DND-41 (cell line): ENCODE measurements around the gene TMCC1.

Experiments used
- ATAC-seq: fragments of 200-7000 bp; cut with Tn5 transposase; 3 replicates; pipeline ENCODE4 v1.9.1; 2021; ENCODE audit warnings: low read depth; ENCODE audit not compliant: insufficient read depth
- DNase-seq: peaks from one replicate; pipeline ENCODE4 v3.0.0-alpha.2; 2020
- H2AFZ ChIP-seq: 2 replicates; pipeline ENCODE4 v1.6.0; 2012; ENCODE audit warnings: low read depth, low read length
- H3K27ac ChIP-seq: 2 replicates; pipeline ENCODE4 v1.5.1; 2012; ENCODE audit warnings: low read length, inconsistent platforms
- H3K27me3 ChIP-seq: fragments of 200-600 bp; sonication (generic); 2 replicates; pipeline ENCODE4 v1.6.0; 2012; ENCODE audit warnings: low read length, mild to moderate bottlenecking, inconsistent platforms; ENCODE audit not compliant: insufficient read depth, poor library complexity
- H3K36me3 ChIP-seq: 2 replicates; pipeline ENCODE4 v1.5.1; 2012; ENCODE audit warnings: low read length, inconsistent platforms; ENCODE audit not compliant: insufficient read depth
- H3K4me1 ChIP-seq: 2 replicates; pipeline ENCODE4 v1.5.1; 2012; ENCODE audit warnings: mild to moderate bottlenecking, low read length; ENCODE audit not compliant: insufficient read depth
- H3K4me2 ChIP-seq: 2 replicates; pipeline ENCODE4 v1.6.0; 2012; ENCODE audit warnings: mild to moderate bottlenecking, moderate library complexity, low read length, inconsistent platforms; ENCODE audit not compliant: insufficient read depth
- H3K4me3 ChIP-seq, 2 experiments: fragments of 200-600 bp in 1 of 2; shearing (Covaris generic) in 1 of 2; 2 replicates each; pipeline ENCODE4 v1.5.1; 2012 to 2016; ENCODE audit warnings: inconsistent platforms in 2 of 2, low read length in 2 of 2, mild to moderate bottlenecking in 2 of 2, low read depth in 1 of 2, moderate library complexity in 1 of 2
- H3K79me2 ChIP-seq: 2 replicates; pipeline ENCODE4 v1.6.0; 2012; ENCODE audit warnings: low read length, inconsistent platforms; ENCODE audit not compliant: insufficient read depth
- H3K9ac ChIP-seq: 2 replicates; pipeline ENCODE4 v1.6.0; 2012; ENCODE audit warnings: low read depth, mild to moderate bottlenecking, inconsistent platforms, low read length, moderate library complexity
- H3K9me3 ChIP-seq: 2 replicates; pipeline ENCODE4 v1.5.1; 2012; ENCODE audit warnings: low read length, moderate library complexity, mild to moderate bottlenecking, inconsistent platforms; ENCODE audit not compliant: insufficient read depth, severe bottlenecking
- H4K20me1 ChIP-seq: 2 replicates; pipeline ENCODE4 v1.6.0; 2012; ENCODE audit warnings: low read length; ENCODE audit not compliant: insufficient read depth
- EZH2 ChIP-seq: IDR thresholded peaks from 3 replicates; pipeline ENCODE4 v1.6.1; 2012; ENCODE audit warnings: borderline replicate concordance, low read depth, mild to moderate bottlenecking, moderate library complexity, low read length, inconsistent platforms; ENCODE audit not compliant: severe bottlenecking
- TF ChIP-seq, protein P1 (sequence below): IDR thresholded peaks from 2 replicates; pipeline ENCODE4 v1.5.1; 2012; ENCODE audit warnings: borderline replicate concordance, low read length, moderate library complexity, mild to moderate bottlenecking; ENCODE audit not compliant: poor library complexity, severe bottlenecking; ENCODE audit errors: extremely low read depth

The TMCC1 gene

DNA sequence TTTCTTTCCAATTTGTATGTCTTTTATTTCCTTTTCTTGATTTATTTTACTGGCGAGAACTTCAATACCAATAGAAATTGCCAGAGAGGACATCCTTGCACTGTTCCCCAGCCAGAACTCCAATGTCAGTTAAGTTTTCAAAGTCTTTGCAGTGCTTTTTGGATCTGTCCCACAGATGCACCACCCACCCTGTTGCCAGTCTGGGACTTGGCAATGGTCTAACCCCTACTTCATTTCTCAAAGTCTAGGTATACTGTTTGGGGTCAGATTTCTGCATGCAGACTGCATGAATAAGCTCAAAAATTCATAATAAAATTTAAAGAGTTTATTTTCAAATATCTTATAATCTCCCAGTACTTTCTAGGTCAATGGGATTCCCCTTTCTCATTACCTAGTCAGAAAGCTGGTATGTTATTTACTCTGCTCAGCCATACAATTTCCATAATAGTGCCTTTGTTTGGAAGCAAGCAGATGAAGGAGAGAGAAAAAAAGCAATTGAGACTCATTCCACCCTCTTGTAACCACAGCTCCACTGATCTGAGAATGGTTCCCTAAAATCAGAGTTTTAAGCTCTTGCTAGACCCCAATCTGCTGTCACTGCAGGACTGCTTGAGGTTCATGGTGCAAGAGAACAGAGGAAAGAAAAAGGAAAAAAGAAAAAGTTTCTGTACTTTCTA lies 161.2 kb downstream of the TMCC1 start:
- TF ChIP-seq, protein P1, sequence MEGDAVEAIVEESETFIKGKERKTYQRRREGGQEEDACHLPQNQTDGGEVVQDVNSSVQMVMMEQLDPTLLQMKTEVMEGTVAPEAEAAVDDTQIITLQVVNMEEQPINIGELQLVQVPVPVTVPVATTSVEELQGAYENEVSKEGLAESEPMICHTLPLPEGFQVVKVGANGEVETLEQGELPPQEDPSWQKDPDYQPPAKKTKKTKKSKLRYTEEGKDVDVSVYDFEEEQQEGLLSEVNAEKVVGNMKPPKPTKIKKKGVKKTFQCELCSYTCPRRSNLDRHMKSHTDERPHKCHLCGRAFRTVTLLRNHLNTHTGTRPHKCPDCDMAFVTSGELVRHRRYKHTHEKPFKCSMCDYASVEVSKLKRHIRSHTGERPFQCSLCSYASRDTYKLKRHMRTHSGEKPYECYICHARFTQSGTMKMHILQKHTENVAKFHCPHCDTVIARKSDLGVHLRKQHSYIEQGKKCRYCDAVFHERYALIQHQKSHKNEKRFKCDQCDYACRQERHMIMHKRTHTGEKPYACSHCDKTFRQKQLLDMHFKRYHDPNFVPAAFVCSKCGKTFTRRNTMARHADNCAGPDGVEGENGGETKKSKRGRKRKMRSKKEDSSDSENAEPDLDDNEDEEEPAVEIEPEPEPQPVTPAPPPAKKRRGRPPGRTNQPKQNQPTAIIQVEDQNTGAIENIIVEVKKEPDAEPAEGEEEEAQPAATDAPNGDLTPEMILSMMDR = no peak
- TF ChIP-seq EZH2 = no peak
- no peak overlapping the region for H2AFZ ChIP-seq
- no peak for DNase-seq
- H3K9ac ChIP-seq = no peak overlapping the region
- ATAC-seq = no peak
- no peak overlapping the region for H3K4me3 ChIP-seq
- H3K27me3 ChIP-seq = no peaks in the 10 kb centered on the region
- H3K4me1 ChIP-seq = no peaks in the 10 kb centered on the region
- H4K20me1 ChIP-seq = no peaks in the 10 kb centered on the region; the same call in 1 of the 2 replicates
- H3K36me3 ChIP-seq = no peaks in the 10 kb centered on the region
- no peak overlapping the region for H3K27ac ChIP-seq
- no peaks in the 10 kb centered on the region for H3K79me2 ChIP-seq
- no peak overlapping the region for H3K4me2 ChIP-seq
- H3K9me3 ChIP-seq = no peaks in the 10 kb centered on the region

- DNase-seq (no peak), ATAC-seq (no peak)
- TF ChIP-seq, protein P1 = no peak
- H4K20me1 ChIP-seq = peaks cover 3% of the 10 kb centered on the region; the same call in 1 of the 2 replicates
- no peaks in the 10 kb centered on the region for H3K4me1 ChIP-seq
- H3K27me3 ChIP-seq = no peaks in the 10 kb centered on the region
- no peak overlapping the region for H3K4me2 ChIP-seq
- H2AFZ ChIP-seq = no peak overlapping the region
- no peak overlapping the region for H3K4me3 ChIP-seq
- H3K27ac ChIP-seq = no peak overlapping the region
- H3K9me3 ChIP-seq = no peaks in the 10 kb centered on the region
- no peak overlapping the region for H3K9ac ChIP-seq
- H3K36me3 ChIP-seq = no peaks in the 10 kb centered on the region
- no peaks in the 10 kb centered on the region for H3K79me2 ChIP-seq
Observed at GRCh38 chr3:129727707-129728106, 165.8 kb downstream of the TMCC1 start.

- no peak overlapping the region for H2AFZ ChIP-seq
- DNase-seq (no peak), ATAC-seq (no peak)
- H3K9ac ChIP-seq = no peak overlapping the region
- H3K36me3 ChIP-seq = no peaks in the 10 kb centered on the region
- no peaks in the 10 kb centered on the region for H3K79me2 ChIP-seq
- no peak for TF ChIP-seq EZH2
- TF ChIP-seq, protein P1 = no peak
- no peaks in the 10 kb centered on the region for H3K4me1 ChIP-seq
- H3K4me2 ChIP-seq = no peak overlapping the region
- no peaks in the 10 kb centered on the region for H3K27me3 ChIP-seq
- no peak overlapping the region for H3K27ac ChIP-seq
- no peak overlapping the region for H3K4me3 ChIP-seq
- no peaks in the 10 kb centered on the region for H3K9me3 ChIP-seq
- H4K20me1 ChIP-seq = peaks cover 7% of the 10 kb centered on the region; the same call in 1 of the 2 replicates
Observed at GRCh38 chr3:129723558-129724324, 169.8 kb downstream of the TMCC1 start.
